ENCODE measurements around the gene ABCB11.
"Not testable (repeated sequence)": the region's sequence is repeated elsewhere in the genome, so short reads cannot be mapped to it uniquely, and the experiment has no call there.

ABCB11 gene

DNA sequence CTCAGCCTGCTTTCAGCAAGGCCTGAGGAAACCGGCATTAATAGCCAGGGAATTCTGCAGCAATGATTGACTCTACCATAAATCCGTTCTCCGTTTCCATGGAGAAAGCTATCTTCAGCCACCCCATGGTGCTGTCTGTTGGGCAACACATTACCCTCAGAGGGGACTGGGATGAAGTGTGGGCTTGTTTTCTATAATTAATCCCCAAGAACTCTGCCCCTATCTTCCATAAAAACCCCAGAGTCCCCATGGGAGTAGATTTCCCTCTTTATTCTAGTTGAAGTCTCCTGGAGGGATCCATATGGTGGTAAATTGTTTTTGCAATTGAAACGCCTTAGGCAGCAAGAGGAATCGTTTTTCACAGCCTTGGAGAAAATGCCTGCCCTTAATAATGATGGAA is 120.8 kb downstream of the ABCB11 start:
- Histone ChIP-seq H3K27ac (no peak overlapping the region), H3K4me3 (no peak overlapping the region)

DNA sequence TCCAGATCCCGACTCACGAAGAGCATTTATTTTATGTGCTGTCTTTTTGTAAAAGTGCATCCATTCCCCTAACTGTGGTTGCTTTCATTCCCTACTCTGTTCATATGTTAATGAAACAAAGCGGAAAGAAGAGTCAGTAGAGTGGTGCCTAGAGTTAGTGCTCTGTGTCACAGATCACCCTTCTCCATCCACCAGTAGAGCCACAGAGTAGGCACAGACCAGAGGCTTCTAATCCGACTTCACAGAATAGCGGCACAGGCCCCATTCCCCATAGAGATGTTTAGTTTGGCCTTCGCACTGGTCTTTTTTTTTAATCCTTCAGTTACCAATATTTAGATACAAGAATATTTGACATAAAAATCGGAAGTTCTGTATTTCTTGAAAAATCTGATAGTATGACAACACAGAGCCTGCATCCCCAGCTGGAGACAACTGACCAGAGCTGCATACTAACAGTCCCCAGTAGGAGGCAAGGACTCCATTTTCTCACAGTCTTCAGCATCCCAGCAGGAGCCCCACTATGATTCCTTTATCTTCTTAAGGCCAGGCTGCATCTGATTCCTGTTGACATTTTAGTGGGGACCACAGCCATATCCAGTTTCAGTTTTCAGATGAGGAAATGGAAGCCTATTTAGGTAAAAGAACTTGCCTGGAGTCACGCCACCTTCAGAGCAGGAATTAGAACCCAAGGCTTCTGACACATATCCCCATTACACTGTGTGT is 123.0 kb downstream of the ABCB11 start:
- Histone ChIP-seq H3K27ac (no peak overlapping the region), H3K4me3 (no peak overlapping the region)

DNA sequence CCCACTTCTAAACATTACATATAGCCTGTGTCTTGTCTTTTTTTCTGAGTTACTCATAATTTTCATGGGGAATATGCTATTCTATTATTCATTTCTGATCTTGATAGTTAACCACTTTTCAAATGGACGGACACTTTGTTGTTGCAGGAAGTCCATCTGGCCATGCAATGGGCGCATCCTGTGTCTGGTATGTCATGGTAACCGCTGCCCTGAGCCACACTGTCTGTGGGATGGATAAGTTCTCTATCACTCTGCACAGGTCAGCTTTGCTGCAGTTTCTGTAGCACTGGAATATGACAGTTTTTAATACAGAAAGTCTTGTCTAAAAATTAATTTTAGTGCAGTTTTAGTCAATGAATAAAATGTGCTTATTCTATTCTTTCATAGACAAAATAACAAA is 126.8 kb downstream of the ABCB11 start:
- Histone ChIP-seq H3K4me3 (no peak overlapping the region), H3K27ac (no peak overlapping the region)

DNA sequence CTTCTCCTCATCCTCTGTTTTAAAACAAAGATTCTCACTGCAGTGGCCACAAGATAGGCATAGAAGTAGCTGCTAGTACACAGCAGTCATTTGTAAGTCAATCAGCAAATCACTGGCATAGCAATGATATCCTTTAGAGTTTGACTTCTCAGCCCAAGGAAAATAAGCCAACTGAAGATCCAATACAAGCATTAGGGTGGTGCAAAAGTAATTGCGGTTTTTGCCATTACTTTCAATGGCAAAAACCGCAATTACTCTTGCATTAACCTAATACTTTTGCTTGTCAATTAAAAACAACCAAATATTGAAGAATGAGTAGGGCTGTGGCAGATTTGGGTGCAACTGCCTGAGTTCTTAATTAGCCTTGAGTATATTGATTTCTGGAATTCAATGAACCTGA is 127.2 kb downstream of the ABCB11 start:
- Histone ChIP-seq H3K27ac (no peak overlapping the region), H3K4me3 (no peak overlapping the region)

DNA sequence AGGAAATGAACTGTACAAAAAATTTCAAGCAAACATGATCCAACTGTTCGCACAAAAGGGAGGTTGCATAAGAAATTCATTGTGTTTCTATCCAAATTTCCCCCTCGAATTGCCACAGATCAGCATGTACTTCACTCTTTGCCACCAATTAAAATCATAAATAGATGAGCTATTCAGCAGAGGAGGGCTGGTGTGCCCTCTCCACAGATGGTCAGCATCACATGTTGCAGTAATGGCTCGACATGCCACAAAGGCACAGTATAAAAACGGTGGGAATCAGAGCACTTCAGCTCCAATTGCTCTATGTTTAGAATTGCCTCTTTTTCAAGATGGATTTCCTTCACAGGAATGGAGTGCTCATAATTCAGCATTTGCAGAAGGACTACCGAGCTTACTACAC is 130.1 kb downstream of the ABCB11 start, which contains the start of gene G6PC2:
Gene G6PC2 (plus strand): TSS at position 289 of the 400 bp plus-strand sequence. CDS start 41 bp downstream, at position 330.
- H3K27ac ChIP-seq: no peak within 1 kb of the TSS
- H3K4me3 ChIP-seq: no peak within 1 kb of the TSS

DNA sequence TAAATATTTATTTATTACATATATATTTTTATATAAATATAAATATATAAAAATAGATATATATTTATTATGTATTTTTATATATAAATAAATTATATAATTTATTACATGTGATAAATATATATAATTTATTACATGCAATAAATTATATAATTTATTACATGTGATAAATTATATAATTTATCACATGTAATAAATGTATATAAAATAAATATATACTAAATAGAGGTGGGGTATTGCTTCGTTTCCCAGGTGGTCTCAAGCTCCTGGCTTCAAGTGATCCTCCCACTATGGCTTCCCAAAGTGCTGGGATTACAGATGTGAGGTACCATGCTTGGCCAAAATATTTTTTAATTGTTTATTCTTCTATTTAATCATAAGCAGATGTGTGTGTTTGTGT is 133.7 kb downstream of the ABCB11 start:
- Histone ChIP-seq H3K4me3 (no peak overlapping the region), H3K27ac (no peak overlapping the region)

DNA sequence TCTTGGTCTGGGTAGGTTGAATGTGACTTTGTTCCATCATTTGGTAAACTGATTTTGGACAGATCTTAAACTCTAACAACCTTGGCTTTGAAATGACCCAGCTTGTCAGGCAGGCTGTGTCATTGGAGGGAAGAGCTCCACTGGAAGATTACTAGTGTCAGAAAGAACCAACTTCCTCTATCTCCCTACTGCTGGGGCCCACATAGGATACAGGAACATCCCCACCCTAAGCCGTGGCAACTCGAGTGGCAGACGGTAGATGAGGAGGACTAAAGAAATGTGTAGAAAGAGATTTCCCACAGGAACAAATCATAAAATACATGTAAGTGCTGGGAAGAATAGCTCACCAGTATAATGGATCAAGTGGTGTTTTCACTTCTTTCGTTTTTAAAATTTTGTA is 134.3 kb downstream of the ABCB11 start:
- no peak overlapping the region for H3K27ac ChIP-seq
- no peak overlapping the region for H3K4me3 ChIP-seq

DNA sequence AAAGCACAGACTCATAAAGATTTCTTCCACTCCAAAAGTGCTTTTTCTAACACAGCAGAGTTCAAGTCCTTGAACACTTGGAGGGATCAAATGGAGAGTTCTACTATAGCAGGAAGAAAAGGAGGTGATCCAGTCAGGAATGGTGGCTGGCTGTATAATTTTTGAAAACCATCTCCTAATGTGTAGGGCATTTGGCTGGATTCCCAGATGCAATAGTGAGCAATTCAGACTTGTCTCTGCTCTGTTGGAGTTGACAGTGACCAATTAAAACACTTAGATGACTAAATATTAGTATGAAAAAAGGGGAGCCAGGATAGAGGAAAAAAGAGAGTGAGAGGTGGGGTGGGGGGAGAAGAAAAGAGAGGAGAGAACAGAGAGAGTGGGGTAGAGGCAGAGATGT is 135.4 kb downstream of the ABCB11 start:
- Histone ChIP-seq H3K4me3 (no peak overlapping the region), H3K27ac (no peak overlapping the region)

DNA sequence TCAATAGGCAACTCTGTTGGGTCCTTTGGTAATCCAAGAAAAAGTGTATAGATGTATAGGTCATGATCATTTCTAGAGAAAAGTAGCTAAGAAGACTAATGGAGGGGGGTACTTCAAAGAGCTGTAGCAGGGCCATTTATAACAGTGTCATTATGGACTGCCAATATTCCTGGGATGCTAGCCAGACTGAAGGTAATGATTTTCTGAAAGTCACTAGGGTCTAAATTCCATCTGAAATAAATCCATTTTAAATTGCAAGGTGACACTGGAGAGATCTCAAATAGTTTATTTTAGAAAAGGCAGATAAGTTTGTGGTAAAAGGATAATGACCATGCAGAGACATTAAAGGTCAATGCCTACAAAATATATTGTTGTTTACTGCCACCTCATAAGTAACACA is 136.4 kb downstream of the ABCB11 start:
- H3K27ac ChIP-seq: no peak overlapping the region
- no peak overlapping the region for H3K4me3 ChIP-seq

DNA sequence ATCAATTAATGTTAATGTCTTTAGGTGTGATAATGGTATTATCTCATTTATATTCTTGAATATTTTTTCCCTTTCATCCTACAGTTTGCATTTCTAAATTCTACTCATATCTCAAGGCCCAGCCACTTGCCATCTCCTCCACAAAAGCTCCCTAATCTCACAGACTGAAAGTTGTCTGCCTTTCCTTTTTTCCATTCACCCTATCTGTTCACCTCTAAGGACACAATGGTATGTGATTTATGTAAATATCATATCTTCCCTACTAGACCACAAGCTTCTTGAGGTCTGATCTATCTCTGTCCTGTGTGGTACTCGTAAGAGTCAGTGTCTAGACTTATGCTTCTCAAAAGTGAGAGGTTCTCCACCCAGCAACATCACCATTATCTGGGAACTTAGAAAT is 137.0 kb downstream of the ABCB11 start:
- no peak overlapping the region for H3K4me3 ChIP-seq

DNA sequence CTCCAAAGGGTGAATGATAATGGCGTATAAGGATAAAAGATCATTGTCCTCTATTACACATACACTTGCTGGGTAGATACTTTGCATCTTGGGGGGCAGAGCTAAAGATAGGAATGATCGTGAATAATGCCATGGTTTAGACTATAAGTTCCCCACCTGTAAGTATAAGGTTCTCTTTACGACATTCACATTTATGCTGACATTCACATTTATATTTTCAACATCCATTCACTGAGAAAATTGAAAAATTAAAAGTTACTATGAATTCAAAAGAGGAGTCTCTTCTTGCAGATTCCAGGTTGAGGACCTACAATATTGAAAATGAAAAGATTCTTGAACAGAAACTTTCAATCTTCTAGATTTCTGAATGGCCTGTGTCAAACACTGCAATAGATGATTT is 138.8 kb downstream of the ABCB11 start:
- no peak overlapping the region for H3K27ac ChIP-seq

More for the DNA sequence above, 137.0 kb downstream of the ABCB11 start:
- H3K27ac ChIP-seq: no peak overlapping the region

DNA sequence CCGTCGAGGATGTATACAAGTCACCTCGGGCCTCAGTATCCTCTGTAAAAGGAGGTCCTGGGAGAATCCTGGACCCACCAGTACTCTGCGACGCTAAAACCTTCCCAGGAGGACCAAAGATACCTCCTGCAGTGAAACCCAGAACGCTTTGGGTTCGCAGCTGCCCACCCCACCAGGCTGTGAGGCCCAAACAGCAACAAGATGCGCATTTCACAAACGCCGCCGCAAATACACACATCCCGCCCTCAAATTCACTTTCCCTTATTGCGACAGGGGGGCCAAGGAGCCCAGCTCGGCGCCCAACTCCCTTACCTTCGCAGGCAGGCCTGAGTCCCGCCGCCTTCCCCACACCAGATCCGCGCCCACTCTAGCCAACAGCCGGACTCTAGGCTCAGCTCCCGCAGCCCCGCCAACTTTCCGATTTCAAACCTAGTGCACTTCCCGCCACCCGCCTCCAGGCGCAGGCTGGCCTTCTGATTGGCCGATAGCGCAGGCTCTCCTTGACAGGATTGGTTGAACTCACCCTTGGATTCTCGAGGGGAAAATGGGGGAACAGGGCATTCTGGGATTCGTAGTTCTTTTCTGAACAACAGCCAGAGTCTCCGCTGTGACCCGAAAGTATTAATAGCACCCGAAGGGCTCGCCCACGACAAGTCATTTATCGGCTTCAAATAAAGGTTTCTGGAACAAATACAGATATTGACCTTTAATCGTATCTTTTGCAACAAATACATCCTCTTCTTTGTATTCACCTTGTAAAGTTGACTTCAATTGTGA is 140.9 kb downstream of the ABCB11 start, which contains the start of gene SPC25:
Gene SPC25 (minus strand): TSS at position 425 of the 777 bp plus-strand sequence. CDS start 911 bp downstream, outside the sequence.
- peak within 1 kb of the TSS; percentile 49 to 69 (median 57) for H3K4me3 ChIP-seq
- H3K27ac ChIP-seq: peak within 1 kb of the TSS in 2 of 21 experiments; percentile 47 to 52

More for the DNA sequence above, 138.8 kb downstream of the ABCB11 start:
- H3K4me3 ChIP-seq: no peak overlapping the region

DNA sequence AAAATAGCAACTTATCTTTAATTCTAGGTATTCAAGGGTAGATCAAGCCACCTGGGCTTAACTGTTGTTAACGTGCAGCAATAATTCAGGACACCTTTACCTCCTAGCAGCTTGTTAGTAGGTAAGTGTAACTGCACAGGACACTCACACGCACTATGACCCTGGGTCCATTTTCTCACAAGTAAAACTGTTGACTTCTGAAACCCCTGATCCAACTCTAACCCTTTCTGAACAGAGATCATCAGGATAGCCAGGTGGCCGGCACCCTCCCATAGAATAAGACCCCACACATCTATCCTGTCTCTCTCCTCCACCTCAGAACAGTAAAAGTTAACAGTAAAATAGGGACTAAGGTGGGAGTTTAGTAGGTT is 141.5 kb downstream of the ABCB11 start:
- no peak overlapping the region for H3K27ac ChIP-seq
- peak overlapping the region; percentile 49 to 69 (median 57) for H3K4me3 ChIP-seq

DNA sequence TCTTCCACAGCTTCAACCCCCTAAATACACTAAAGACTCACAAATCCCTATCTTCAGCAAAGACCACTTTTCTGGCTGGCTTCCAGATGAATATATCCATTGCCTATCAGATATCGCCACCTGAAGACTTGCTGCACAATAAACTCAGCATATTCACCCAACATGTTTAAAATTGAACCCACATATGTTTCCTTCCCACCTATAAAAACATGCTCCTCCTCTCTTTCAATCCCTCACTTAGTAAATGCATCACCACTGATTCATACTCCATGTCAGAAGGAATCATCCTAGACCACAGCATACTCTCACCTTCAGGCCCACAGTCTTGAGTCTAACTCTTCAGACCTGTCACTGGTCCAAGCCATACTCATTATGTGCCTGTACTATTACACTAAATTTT is 146.1 kb downstream of the ABCB11 start:
- Histone ChIP-seq H3K27ac (no peak overlapping the region), H3K4me3 (no peak overlapping the region)

DNA sequence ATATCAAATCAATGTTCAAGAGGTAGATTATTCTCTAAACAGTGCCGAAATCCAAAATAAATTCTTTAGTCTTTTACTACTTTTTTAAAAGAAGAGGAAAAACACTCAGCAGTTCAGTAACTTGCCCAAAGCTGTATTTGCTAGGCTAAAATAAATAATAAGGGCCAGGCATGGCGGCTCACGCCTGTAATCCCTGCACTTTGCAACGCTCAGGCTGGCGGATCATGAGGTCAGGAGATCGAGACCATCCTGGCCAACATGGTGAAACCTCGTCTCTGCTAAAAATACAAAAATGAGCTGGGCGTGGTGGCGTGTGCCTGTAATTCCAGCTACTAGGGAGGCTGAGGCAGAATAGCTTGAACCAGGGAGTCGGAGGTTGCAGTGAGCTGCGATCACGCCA is 149.0 kb downstream of the ABCB11 start:
- not testable (repeated sequence) for H3K27ac ChIP-seq

DNA sequence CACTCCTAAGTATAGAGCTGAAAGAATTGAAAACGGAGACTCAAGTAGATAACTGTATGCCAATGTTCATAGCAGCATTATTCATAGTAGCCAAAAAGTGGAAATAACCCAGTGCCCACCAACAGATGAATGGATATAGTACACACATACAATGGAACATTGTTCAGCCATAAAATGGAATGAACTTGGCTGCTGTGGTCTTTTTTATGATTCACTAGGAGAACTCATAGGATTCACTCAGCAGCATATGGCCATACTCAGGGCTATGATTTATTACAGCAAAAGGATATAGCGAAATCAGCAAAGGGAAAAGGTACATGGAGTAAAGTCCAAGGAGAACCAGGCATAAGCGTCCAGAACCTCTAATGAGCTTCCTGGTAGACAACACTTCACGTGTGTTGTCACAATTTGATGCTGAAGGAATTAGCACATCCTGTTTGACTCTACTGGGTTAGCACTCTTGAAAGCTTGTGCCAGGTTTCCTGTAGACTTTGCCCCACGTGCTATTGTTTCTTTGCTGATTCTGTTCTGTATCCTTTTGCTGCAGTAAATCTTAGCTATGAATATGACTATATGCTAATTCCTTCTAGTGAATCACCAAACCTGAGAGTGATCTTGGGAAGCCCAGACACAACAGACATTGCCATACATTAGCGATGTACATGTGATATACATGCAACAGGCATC is 156.6 kb downstream of the ABCB11 start:
- Histone ChIP-seq H3K4me3 (no peak overlapping the region), H3K27ac (no peak overlapping the region)

More for the DNA sequence above, 149.0 kb downstream of the ABCB11 start:
- not testable (repeated sequence) for H3K4me3 ChIP-seq

DNA sequence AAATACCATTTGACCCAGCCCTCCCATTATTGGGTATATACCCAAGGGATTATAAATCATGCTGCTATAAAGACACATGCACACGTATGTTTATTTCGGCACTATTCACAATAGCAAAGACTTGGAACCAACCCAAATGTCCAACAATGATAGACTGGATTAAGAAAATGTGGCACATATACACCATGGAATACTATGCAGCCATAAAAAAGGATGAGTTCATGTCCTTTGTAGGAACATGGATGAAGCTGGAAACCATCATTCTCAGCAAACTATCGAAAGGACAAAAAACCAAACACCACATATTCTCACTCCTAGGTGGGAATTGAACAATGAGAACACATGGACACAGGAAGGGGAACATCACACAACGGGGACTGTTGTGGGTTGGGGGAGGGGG is 160.3 kb downstream of the ABCB11 start:
- H3K4me3 ChIP-seq, H3K27ac ChIP-seq: not testable (repeated sequence)

All from skin epidermis (tissue), 12 donors.